ENCODE data around the gene HTRA1. TPM values are rescaled to one million over a fixed set of nuclear protein-coding genes. Genes with fewer than 3 reads are reported as not detected.

Gene HTRA1
- total and polyA plus RNA-seq, 10 of the 15 experiments (the other 5 are each of a cell fraction or from before 2014, with no cell fraction given) = 0.13 TPM; not detected in 9

DNA sequence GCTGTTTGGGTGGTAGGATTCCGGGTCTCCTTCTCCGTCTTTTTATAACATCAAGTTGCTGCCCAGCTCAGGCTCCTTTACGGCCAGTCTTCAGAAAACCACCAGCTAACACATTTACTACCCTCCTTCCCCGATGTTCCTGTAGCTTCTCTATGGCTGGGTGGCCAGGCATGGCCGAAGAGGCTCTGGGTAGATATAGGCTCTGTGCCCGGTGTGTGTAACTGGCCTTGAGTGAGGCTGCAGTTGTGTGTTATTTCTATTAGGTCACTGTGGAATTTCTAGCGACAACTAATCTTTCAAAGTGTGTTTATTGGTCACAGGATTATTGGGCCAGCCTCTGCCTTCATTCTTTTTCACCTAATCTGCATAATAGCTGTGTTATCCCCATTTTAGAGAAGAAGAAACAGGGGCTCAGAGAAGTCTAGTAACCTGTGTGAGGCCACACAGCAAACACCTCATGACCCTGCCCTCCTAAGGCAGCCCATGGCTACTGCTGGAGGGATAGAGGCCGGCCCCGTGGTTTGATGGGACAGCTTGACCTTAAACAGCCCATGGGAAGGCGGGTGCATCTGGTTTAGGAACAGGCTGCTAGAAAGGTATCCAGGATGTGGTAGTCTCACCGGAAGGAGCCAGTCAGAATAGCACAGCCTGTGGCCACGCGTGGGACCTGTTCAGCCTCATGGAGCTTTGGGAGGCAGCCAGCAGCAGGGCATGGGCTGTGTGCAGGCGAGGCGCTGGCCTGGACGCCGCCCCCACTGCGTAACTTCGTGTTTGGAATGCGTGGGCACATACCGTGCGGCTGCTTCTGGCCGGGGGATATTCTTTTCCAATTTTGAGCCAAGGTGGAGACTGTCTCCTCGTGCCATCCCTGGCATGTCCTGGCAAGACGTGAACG is 29.7 kb downstream of the HTRA1 start (continued):
- TF ChIP-seq, protein P1, sequence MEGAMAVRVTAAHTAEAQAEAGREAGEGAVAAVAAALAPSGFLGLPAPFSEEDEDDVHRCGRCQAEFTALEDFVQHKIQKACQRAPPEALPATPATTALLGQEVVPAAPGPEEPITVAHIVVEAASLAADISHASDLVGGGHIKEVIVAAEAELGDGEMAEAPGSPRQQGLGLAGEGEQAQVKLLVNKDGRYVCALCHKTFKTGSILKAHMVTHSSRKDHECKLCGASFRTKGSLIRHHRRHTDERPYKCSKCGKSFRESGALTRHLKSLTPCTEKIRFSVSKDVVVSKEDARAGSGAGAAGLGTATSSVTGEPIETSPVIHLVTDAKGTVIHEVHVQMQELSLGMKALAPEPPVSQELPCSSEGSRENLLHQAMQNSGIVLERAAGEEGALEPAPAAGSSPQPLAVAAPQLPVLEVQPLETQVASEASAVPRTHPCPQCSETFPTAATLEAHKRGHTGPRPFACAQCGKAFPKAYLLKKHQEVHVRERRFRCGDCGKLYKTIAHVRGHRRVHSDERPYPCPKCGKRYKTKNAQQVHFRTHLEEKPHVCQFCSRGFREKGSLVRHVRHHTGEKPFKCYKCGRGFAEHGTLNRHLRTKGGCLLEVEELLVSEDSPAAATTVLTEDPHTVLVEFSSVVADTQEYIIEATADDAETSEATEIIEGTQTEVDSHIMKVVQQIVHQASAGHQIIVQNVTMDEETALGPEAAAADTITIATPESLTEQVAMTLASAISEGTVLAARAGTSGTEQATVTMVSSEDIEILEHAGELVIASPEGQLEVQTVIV (IDR thresholded peaks at IDR 0.05; ENCODE audit: borderline replicate concordance, partially characterized antibody) = no peak
- TF ChIP-seq, protein P2, sequence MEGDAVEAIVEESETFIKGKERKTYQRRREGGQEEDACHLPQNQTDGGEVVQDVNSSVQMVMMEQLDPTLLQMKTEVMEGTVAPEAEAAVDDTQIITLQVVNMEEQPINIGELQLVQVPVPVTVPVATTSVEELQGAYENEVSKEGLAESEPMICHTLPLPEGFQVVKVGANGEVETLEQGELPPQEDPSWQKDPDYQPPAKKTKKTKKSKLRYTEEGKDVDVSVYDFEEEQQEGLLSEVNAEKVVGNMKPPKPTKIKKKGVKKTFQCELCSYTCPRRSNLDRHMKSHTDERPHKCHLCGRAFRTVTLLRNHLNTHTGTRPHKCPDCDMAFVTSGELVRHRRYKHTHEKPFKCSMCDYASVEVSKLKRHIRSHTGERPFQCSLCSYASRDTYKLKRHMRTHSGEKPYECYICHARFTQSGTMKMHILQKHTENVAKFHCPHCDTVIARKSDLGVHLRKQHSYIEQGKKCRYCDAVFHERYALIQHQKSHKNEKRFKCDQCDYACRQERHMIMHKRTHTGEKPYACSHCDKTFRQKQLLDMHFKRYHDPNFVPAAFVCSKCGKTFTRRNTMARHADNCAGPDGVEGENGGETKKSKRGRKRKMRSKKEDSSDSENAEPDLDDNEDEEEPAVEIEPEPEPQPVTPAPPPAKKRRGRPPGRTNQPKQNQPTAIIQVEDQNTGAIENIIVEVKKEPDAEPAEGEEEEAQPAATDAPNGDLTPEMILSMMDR (IDR thresholded peaks at IDR 0.05 in 2 of 3, conservative IDR thresholded peaks at IDR 0.05 in 1 of 3; ENCODE audit: control insufficient read depth in 2 of 3, extremely low read depth in 1 of 3, insufficient read depth in 1 of 3, low read depth in 3 of 3, low read length in 3 of 3) = no peak
- TF ChIP-seq, protein P3, sequence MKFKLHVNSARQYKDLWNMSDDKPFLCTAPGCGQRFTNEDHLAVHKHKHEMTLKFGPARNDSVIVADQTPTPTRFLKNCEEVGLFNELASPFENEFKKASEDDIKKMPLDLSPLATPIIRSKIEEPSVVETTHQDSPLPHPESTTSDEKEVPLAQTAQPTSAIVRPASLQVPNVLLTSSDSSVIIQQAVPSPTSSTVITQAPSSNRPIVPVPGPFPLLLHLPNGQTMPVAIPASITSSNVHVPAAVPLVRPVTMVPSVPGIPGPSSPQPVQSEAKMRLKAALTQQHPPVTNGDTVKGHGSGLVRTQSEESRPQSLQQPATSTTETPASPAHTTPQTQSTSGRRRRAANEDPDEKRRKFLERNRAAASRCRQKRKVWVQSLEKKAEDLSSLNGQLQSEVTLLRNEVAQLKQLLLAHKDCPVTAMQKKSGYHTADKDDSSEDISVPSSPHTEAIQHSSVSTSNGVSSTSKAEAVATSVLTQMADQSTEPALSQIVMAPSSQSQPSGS (IDR thresholded peaks at IDR 0.05; ENCODE audit: low read length) = no peak

DNA sequence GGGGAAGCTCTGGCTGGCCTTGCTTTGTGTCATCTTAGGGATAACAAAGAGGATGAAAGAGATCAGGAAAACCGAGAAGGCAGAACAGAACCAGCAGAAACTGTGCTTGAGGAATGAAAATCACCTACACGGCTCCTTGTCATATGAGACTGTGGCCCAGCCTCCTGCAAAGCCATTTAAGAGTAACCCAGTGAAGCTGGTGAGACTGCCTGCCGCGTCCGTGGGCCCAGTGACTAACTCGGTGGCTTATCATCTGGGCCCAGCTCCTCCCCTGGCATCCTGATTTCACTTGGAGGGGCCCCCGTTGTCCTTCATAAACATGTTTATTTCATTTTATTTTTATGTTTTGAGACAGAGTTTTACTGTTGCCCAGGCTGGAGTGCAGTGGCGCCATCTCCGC is 30.7 kb downstream of the HTRA1 start:
- Histone ChIP-seq H3K9ac (ENCODE audit: control insufficient read depth, insufficient read depth, low read length) (no peak overlapping the region), H3K9me3 (replicated peaks; ENCODE audit: control insufficient read depth, insufficient read depth, low read length) (no peaks in the 10 kb centered on the region), H3K4me3 (no peak overlapping the region), H3K79me2 (ENCODE audit: control insufficient read depth, insufficient read depth, low read length) (no peaks in the 10 kb centered on the region), H3K27ac (ENCODE audit: control insufficient read depth, insufficient read depth) (no peak overlapping the region), H4K20me1 (ENCODE audit: control insufficient read depth, insufficient read depth) (no peaks in the 10 kb centered on the region), H3K27me3 (replicated peaks in 1 of 2; ENCODE audit: control insufficient read depth in 2 of 2, insufficient read depth in 2 of 2, low read length in 1 of 2) (peaks cover 0 to 2% of the 10 kb centered on the region in 2 experiments), H3K4me1 (ENCODE audit: control insufficient read depth, insufficient read depth, low read length) (no peaks in the 10 kb centered on the region), H3K4me2 (ENCODE audit: control insufficient read depth, insufficient read depth) (no peak overlapping the region), H3K36me3 (ENCODE audit: control insufficient read depth in 2 of 2, insufficient read depth in 2 of 2, low read length in 1 of 2) (no peaks in the 10 kb centered on the region), H2AFZ (ENCODE audit: control insufficient read depth, low read depth, low read length) (no peak overlapping the region)
- no TSS peak for BruUV-seq (replicated peaks)
- no peak for ATAC-seq
- ChIA-PET CTCF (no interaction called here), POLR2A (no interaction called here), SMC1A (ENCODE audit: uncharacterized antibody, unreplicated experiment) (no interaction called here), RAD21 (ENCODE audit: unreplicated experiment) (no interaction called here)
- DNase-seq (ENCODE audit: low read depth, low spot score) = no peak
- intact Hi-C loops (cut with micrococcal nuclease; ENCODE audit: unreplicated experiment) (no loop called here), in situ Hi-C loops (cut with MboI) (no loop called here)
- 38% methylated on average over 9 of the region's 9 CpGs for WGBS (ENCODE audit: insufficient coverage, insufficient replicate concordance, low lambda C conversion rate, missing lambda C conversion rate)
- no peak for FAIRE-seq
- TF ChIP-seq, protein P4, sequence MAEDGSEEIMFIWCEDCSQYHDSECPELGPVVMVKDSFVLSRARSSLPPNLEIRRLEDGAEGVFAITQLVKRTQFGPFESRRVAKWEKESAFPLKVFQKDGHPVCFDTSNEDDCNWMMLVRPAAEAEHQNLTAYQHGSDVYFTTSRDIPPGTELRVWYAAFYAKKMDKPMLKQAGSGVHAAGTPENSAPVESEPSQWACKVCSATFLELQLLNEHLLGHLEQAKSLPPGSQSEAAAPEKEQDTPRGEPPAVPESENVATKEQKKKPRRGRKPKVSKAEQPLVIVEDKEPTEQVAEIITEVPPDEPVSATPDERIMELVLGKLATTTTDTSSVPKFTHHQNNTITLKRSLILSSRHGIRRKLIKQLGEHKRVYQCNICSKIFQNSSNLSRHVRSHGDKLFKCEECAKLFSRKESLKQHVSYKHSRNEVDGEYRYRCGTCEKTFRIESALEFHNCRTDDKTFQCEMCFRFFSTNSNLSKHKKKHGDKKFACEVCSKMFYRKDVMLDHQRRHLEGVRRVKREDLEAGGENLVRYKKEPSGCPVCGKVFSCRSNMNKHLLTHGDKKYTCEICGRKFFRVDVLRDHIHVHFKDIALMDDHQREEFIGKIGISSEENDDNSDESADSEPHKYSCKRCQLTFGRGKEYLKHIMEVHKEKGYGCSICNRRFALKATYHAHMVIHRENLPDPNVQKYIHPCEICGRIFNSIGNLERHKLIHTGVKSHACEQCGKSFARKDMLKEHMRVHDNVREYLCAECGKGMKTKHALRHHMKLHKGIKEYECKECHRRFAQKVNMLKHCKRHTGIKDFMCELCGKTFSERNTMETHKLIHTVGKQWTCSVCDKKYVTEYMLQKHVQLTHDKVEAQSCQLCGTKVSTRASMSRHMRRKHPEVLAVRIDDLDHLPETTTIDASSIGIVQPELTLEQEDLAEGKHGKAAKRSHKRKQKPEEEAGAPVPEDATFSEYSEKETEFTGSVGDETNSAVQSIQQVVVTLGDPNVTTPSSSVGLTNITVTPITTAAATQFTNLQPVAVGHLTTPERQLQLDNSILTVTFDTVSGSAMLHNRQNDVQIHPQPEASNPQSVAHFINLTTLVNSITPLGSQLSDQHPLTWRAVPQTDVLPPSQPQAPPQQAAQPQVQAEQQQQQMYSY (CRISPR knock-in tag; IDR thresholded peaks at IDR 0.05) = no peak
- TF ChIP-seq IKZF1 (conservative IDR thresholded peaks at IDR 0.05) = no peak
- TF ChIP-seq TARDBP (IDR thresholded peaks at IDR 0.05; ENCODE audit: borderline replicate concordance) = no peak
- TF ChIP-seq GABPA (IDR thresholded peaks at IDR 0.05; ENCODE audit: low read depth) = no peak
- TF ChIP-seq, protein P5, sequence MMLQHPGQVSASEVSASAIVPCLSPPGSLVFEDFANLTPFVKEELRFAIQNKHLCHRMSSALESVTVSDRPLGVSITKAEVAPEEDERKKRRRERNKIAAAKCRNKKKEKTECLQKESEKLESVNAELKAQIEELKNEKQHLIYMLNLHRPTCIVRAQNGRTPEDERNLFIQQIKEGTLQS (IDR thresholded peaks at IDR 0.05; ENCODE audit: borderline replicate concordance, extremely low read depth, low read depth, low read length) = no peak

Measured in GM12878 (cell line).